Measurements from ENCODE around the gene THSD7B. TPM values are rescaled to one million over a fixed set of nuclear protein-coding genes. Genes with fewer than 3 reads are reported as not detected.

The THSD7B gene
- total and polyA plus RNA-seq, 9 donors, result 0.10 to 0.82 (median 0.37) TPM; not detected in 1

- no peak overlapping the region for H3K27ac ChIP-seq
- no peaks in the 10 kb centered on the region for H3K36me3 ChIP-seq
- no peak for TF ChIP-seq CTCF (IDR thresholded peaks at IDR 0.05)
- H3K4me3 ChIP-seq, result no peak overlapping the region
- intact Hi-C loops (cut with DNase I), result no loop called here
- WGBS, 3 donors, result 22 to 40% (median 38%) methylated on average over 3 of the region's 3 CpGs
- H3K27me3 ChIP-seq, result no peaks in the 10 kb centered on the region
- no peaks in the 10 kb centered on the region for H3K4me1 ChIP-seq (ENCODE audit: insufficient read depth)
- no peak for DNase-seq
- H3K9me3 ChIP-seq, result no peaks in the 10 kb centered on the region
Observed at GRCh38 chr2:137467246-137467862, 702.0 kb downstream of the THSD7B start.

GRCh38 chr2:137493261-137493660 lies 727.9 kb downstream of the THSD7B start:
- TF ChIP-seq CTCF (IDR thresholded peaks at IDR 0.05) (no peak), POLR2A (IDR thresholded peaks at IDR 0.05) (no peak), EP300 (IDR thresholded peaks at IDR 0.05) (no peak)
- Histone ChIP-seq H3K27me3 (no peaks in the 10 kb centered on the region), H3K9me3 (no peaks in the 10 kb centered on the region), H3K4me1 (ENCODE audit: insufficient read depth) (no peaks in the 10 kb centered on the region), H3K36me3 (no peaks in the 10 kb centered on the region), H3K4me3 (no peak overlapping the region), H3K27ac (no peak overlapping the region)
- WGBS, 3 donors, result 12 to 26% (median 19%) methylated on average over 5 of the region's 5 CpGs
- no peak for DNase-seq
- intact Hi-C loops (cut with DNase I), result no loop called here

- Histone ChIP-seq H3K36me3 (no peaks in the 10 kb centered on the region), H3K27me3 (no peaks in the 10 kb centered on the region), H3K4me1 (ENCODE audit: insufficient read depth) (no peaks in the 10 kb centered on the region), H3K9me3 (no peaks in the 10 kb centered on the region), H3K27ac (no peak overlapping the region), H3K4me3 (no peak overlapping the region)
- WGBS, 3 donors, result 83 to 88% (median 85%) methylated on average over 3 of the region's 3 CpGs
- TF ChIP-seq POLR2A (IDR thresholded peaks at IDR 0.05), result no peak
- TF ChIP-seq EP300 (IDR thresholded peaks at IDR 0.05), result no peak
- no peak for TF ChIP-seq CTCF (IDR thresholded peaks at IDR 0.05)
- no peak for DNase-seq
- intact Hi-C loops (cut with DNase I), result no loop called here
Observed at GRCh38 chr2:137500599-137500998, 735.3 kb downstream of the THSD7B start.

GRCh38 chr2:137507237-137507636 lies 741.9 kb downstream of the THSD7B start:
- no peaks in the 10 kb centered on the region for H3K36me3 ChIP-seq
- TF ChIP-seq POLR2A (IDR thresholded peaks at IDR 0.05), result no peak
- TF ChIP-seq CTCF (IDR thresholded peaks at IDR 0.05), result no peak
- no peak for TF ChIP-seq EP300 (IDR thresholded peaks at IDR 0.05)
- no peaks in the 10 kb centered on the region for H3K27me3 ChIP-seq
- no peak overlapping the region for H3K4me3 ChIP-seq
- no peak overlapping the region for H3K27ac ChIP-seq
- no peaks in the 10 kb centered on the region for H3K9me3 ChIP-seq
- DNase-seq, result no peak
- WGBS, 3 donors, result 64 to 73% (median 64%) methylated on average over 2 of the region's 2 CpGs
- intact Hi-C loops (cut with DNase I), result no loop called here
- H3K4me1 ChIP-seq (ENCODE audit: insufficient read depth), result no peaks in the 10 kb centered on the region
